ENCODE results near the gene RAB41.
"Not testable (repeated sequence)": the region's sequence is repeated elsewhere in the genome, so short reads cannot be mapped to it uniquely, and the experiment has no call there.

RAB41 gene

GRCh38 chrX:70322784-70323183, 40.8 kb downstream of the RAB41 start:
- in situ Hi-C loops (cut with HindIII; ENCODE audit: low sequenced_read_pairs): no loop called here
- H3K4me3 ChIP-seq (ENCODE audit: low read depth, low read length): no peak overlapping the region
- no peak for DNase-seq (ENCODE audit: low read depth, low spot score)
- TF ChIP-seq, protein P1, sequence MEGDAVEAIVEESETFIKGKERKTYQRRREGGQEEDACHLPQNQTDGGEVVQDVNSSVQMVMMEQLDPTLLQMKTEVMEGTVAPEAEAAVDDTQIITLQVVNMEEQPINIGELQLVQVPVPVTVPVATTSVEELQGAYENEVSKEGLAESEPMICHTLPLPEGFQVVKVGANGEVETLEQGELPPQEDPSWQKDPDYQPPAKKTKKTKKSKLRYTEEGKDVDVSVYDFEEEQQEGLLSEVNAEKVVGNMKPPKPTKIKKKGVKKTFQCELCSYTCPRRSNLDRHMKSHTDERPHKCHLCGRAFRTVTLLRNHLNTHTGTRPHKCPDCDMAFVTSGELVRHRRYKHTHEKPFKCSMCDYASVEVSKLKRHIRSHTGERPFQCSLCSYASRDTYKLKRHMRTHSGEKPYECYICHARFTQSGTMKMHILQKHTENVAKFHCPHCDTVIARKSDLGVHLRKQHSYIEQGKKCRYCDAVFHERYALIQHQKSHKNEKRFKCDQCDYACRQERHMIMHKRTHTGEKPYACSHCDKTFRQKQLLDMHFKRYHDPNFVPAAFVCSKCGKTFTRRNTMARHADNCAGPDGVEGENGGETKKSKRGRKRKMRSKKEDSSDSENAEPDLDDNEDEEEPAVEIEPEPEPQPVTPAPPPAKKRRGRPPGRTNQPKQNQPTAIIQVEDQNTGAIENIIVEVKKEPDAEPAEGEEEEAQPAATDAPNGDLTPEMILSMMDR (IDR thresholded peaks at IDR 0.05; ENCODE audit: low read depth, low read length): no peak

- DNase-seq (ENCODE audit: low read depth, low spot score); in situ Hi-C loops (cut with HindIII; ENCODE audit: low sequenced_read_pairs); H3K4me3 ChIP-seq (ENCODE audit: low read depth, low read length): not testable (repeated sequence)
These were observed 41.7 kb downstream of the RAB41 start for GRCh38 chrX:70323628-70324027.

DNA sequence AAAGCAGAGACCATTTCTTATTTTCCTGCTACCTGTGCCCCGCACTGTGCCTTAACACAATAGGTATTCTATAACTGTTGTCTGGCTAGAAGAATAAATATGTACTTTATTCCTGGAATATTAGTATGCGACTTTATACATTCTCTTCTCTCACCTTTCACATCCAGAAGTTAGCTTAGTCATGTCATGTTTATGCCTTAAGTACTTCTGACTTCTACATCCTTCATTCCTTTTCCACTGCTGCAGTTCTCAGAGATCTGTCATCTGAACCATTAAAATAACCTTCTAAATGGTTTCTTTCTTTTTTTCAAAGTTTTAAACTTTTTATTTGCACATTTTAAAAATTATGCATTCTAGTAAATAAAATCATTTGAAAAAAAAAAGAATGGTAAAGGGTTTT, 42.4 kb downstream of the RAB41 start:
- DNase-seq (ENCODE audit: low read depth, low spot score): no peak
- in situ Hi-C loops (cut with HindIII; ENCODE audit: low sequenced_read_pairs): no loop called here
- H3K4me3 ChIP-seq (ENCODE audit: low read depth, low read length): no peak overlapping the region
- TF ChIP-seq, protein P1 (IDR thresholded peaks at IDR 0.05; ENCODE audit: low read depth, low read length): no peak

DNA sequence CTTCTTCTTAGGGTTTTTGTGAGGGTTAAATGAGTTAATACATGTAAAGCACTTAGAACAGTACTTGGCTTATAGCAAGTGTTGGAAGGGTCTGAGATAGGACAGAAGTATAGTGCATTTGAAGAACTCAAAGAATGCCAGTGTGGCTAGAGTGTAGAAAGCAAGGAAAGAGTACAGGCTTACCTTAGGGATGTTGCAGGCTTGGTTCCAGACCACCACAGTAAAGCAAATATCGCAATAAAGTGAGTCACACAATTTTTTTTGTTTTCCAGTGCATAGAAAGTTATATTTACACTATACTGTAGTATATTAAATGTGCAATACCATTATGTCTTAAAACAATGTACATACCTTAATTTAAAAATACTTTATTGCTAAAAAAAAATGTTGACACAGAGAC, 49.2 kb downstream of the RAB41 start:
- in situ Hi-C loops (cut with HindIII; ENCODE audit: low sequenced_read_pairs): no loop called here
- DNase-seq (ENCODE audit: low read depth, low spot score): peak; percentile 26
- no peak overlapping the region for H3K4me3 ChIP-seq (ENCODE audit: low read depth, low read length)

GRCh38 chrX:70332600-70332999, 50.6 kb downstream of the RAB41 start:
- TF ChIP-seq, protein P1 (IDR thresholded peaks at IDR 0.05; ENCODE audit: low read depth, low read length): peak; percentile 19
- no peak overlapping the region for H3K4me3 ChIP-seq (ENCODE audit: low read depth, low read length)
- in situ Hi-C loops (cut with HindIII; ENCODE audit: low sequenced_read_pairs): no loop called here
- no peak for DNase-seq (ENCODE audit: low read depth, low spot score)

More for the DNA sequence above, 49.2 kb downstream of the RAB41 start:
- TF ChIP-seq, protein P1 (IDR thresholded peaks at IDR 0.05; ENCODE audit: low read depth, low read length): no peak

Data from astrocyte of the spinal cord (primary cell).